SK-N-MC (cell line): ENCODE data around the gene CFP.
A peak's percentile ranks its signal among the peaks of the same experiment; 100 is the strongest.
"Not testable (repeated sequence)": the region's sequence is repeated elsewhere in the genome, so short reads cannot be mapped to it uniquely, and the experiment has no call there.

Experiments used
- DNase-seq: peaks from one replicate; pipeline ENCODE4 v3.0.0-alpha.2; 2011; ENCODE audit warnings: low read depth, low spot score
- H3K27ac ChIP-seq: fragments of 200-600 bp; sonication (generic); 2 replicates; pipeline ENCODE4 v1.5.1; 2016; ENCODE audit warnings: mixed run types
- H3K36me3 ChIP-seq: fragments of 200-600 bp; sonication (generic); 2 replicates; pipeline ENCODE4 v1.6.1; 2017; ENCODE audit warnings: antibody characterized with exemption, low read length, mixed read lengths; ENCODE audit not compliant: insufficient read depth
- H3K4me3 ChIP-seq: fragments of 200-600 bp; sonication (generic); 2 replicates; pipeline ENCODE4 v1.5.1; 2016
- H3K9ac ChIP-seq: fragments of 200-600 bp; sonication (generic); 2 replicates; pipeline ENCODE4 v1.8.0; 2017; ENCODE audit warnings: mixed run types, mixed read lengths; ENCODE audit not compliant: insufficient read length
- H3K9me3 ChIP-seq: fragments of 200-600 bp; sonication (generic); 2 replicates; pipeline ENCODE4 v1.6.1; 2017; ENCODE audit warnings: low read depth, mild to moderate bottlenecking, antibody characterized with exemption, low read length, moderate library complexity, mixed read lengths
- EZH2 ChIP-seq: fragments of 200-600 bp; sonication (generic); IDR thresholded peaks from one replicate; pipeline ENCODE4 v1.6.1; 2017; ENCODE audit warnings: antibody characterized with exemption
- FOXP2 ChIP-seq: optimal IDR thresholded peaks from 2 replicates; pipeline ENCODE3; 2011; ENCODE audit warnings: mild to moderate bottlenecking, moderate library complexity; ENCODE audit not compliant: insufficient read depth; ENCODE audit errors: extremely low read length, control extremely low read depth
- POLR2AphosphoS5 ChIP-seq: IDR thresholded peaks from 2 replicates; pipeline ENCODE4 v1.6.1; 2012; ENCODE audit warnings: mild to moderate bottlenecking, low read depth, low read length, borderline replicate concordance

Gene CFP

GRCh38 chrX:47629419-47630200 is at the start of gene CFP:
CFP (minus strand) TSS chrX:47629930; CDS start chrX:47629844, 86 bp downstream.
- H3K9me3 ChIP-seq, result no peaks in the 10 kb centered on the region
- no peaks in the 10 kb centered on the region for H3K36me3 ChIP-seq
- H3K4me3 ChIP-seq, result no peak within 1 kb of the TSS
- H3K27ac ChIP-seq, result no peak within 1 kb of the TSS
- H3K9ac ChIP-seq, result no peak within 1 kb of the TSS
- TF ChIP-seq POLR2AphosphoS5 (no peak), FOXP2 (no peak), EZH2 (no peak)
- DNase-seq, result no peak

GRCh38 chrX:47675959-47676859 is 46.5 kb upstream of the CFP start:
- H3K27ac ChIP-seq, H3K9me3 ChIP-seq, H3K4me3 ChIP-seq, DNase-seq, H3K36me3 ChIP-seq, H3K9ac ChIP-seq: not testable (repeated sequence)

- TF ChIP-seq FOXP2 (no peak), EZH2 (no peak), POLR2AphosphoS5 (no peak)
- no peak overlapping the region for H3K4me3 ChIP-seq
- H3K27ac ChIP-seq, result no peak overlapping the region
- DNase-seq, result no peak
- H3K9me3 ChIP-seq, result no peaks in the 10 kb centered on the region
- no peak overlapping the region for H3K9ac ChIP-seq
- H3K36me3 ChIP-seq, result no peaks in the 10 kb centered on the region
Measured at GRCh38 chrX:47674776-47675175, 45.0 kb upstream of the CFP start.

- not testable (repeated sequence) for H3K36me3 ChIP-seq, H3K9me3 ChIP-seq, H3K9ac ChIP-seq, DNase-seq, H3K27ac ChIP-seq, H3K4me3 ChIP-seq
Measured at GRCh38 chrX:47665797-47666196, 36.1 kb upstream of the CFP start.

- H3K36me3 ChIP-seq, result no peaks in the 10 kb centered on the region
- no peak overlapping the region for H3K4me3 ChIP-seq
- H3K27ac ChIP-seq, result no peak overlapping the region
- no peaks in the 10 kb centered on the region for H3K9me3 ChIP-seq
- DNase-seq, result no peak
- TF ChIP-seq POLR2AphosphoS5, result no peak
- no peak overlapping the region for H3K9ac ChIP-seq
Measured at GRCh38 chrX:47664737-47665136, 35.0 kb upstream of the CFP start.

GRCh38 chrX:47662144-47662657 is 32.5 kb upstream of the CFP start:
- DNase-seq, result no peak
- H3K9ac ChIP-seq, result no peak overlapping the region
- TF ChIP-seq FOXP2 (no peak), EZH2 (no peak), POLR2AphosphoS5 (no peak)
- H3K36me3 ChIP-seq, result peaks cover 3% of the 10 kb centered on the region; the same call in 1 of the 2 replicates
- H3K27ac ChIP-seq, result 0 out of 2 replicates have a peak overlapping the region, but pooled peaks have one; percentile 60
- no peak overlapping the region for H3K4me3 ChIP-seq
- H3K9me3 ChIP-seq, result no peaks in the 10 kb centered on the region

- Histone ChIP-seq H3K36me3 (peaks cover 6% of the 10 kb centered on the region; the same call in 1 of the 2 replicates), H3K4me3 (no peak overlapping the region), H3K27ac (no peak overlapping the region), H3K9me3 (no peaks in the 10 kb centered on the region), H3K9ac (no peak overlapping the region)
- DNase-seq, result no peak
- TF ChIP-seq POLR2AphosphoS5 (no peak), EZH2 (no peak), FOXP2 (no peak)
Measured at GRCh38 chrX:47661539-47661938, 31.8 kb upstream of the CFP start.

GRCh38 chrX:47659421-47659726 is 29.6 kb upstream of the CFP start:
- Histone ChIP-seq H3K27ac (peak overlapping the region; percentile 91), H3K9ac (peak overlapping the region; percentile 81), H3K36me3 (peaks cover 8% of the 10 kb centered on the region; the same call in 1 of the 2 replicates), H3K4me3 (peak overlapping the region; percentile 77), H3K9me3 (no peaks in the 10 kb centered on the region)
- no peak for DNase-seq
- TF ChIP-seq FOXP2, result no peak
- no peak for TF ChIP-seq POLR2AphosphoS5
- TF ChIP-seq EZH2, result no peak
